ENCODE results near the gene ARHGAP29.

ARHGAP29 gene

DNA sequence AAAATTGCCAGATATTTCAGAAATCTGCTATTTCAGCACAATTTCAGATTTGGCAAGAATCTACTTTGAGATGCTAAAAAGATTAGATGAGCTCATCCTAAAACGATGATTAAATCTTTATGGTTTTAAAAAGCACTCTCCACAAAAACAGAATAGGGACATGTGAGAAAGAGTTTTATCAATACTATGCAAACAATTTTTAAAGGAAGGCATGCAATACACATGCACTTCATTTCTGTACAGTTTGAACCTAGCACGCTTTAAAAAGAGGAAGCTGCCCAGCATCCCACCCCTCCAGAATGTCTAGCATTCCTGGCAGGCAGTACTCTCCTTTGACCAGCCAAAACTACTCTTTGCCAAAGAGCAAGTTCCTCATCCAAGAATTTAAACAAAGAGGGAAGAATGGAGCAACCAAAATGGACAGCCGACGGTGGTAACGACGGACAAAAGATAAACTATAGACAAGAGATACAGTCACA is 1.3 kb downstream of the ARHGAP29 start:
- DNase-seq (ENCODE audit: low read depth in 2 of 2): no peak

DNA sequence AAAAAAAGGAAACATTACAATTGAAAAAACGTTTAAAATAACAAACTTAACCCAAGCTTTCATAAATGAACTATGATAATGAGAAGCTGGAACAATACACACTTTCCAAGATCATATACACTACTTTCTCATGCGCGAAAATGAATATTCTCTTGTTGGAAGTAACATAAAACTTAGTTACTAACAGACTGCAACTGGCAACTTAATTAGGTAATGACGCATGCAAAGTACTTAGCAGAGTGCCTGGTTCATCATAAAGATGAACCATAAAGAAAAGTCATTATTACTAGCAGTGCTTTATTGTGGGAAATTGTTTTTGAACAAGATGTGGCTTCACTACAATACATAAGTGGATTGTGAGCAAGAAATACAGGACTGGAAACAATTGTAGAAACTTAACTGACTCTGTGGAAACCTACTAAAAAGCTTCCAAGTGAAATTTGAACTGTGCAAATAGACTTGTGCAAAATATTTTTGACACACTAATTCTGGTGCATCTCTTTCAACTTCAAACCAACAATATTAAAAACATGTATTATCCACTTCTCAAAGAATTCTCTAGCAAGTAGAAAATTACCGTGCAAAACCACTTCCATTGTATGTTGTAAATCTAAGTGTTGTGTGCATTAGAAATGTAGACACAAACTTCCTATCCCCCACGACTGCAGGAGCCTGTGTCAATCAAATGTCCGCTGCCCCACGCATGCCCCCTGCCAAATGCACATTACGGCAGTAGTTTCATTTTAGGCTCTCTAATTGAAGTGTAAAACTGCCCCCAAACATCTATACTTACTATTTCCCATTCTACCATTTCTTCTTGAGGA is 2.0 kb downstream of the ARHGAP29 start:
- no peak for DNase-seq (ENCODE audit: low read depth in 2 of 2)

DNA sequence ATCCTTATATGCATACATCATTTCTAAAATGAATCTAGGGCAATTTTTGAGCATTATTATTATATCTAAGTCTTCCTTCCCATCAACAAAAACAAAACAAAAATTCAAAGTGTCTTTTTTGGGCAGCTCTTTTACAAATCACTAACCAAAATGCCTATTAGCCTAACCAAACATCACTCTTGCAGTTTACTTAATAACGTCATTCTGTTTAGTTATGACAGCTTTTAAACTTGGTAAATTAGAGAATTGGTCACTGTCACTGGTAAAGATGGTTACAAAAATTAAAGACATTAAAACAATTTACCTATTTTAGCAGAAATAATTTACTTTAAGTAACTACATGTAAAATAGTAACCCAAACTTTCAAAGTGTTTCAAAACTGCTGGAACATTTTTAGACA is 2.8 kb downstream of the ARHGAP29 start:
- no peak for DNase-seq (ENCODE audit: low read depth in 2 of 2)

DNA sequence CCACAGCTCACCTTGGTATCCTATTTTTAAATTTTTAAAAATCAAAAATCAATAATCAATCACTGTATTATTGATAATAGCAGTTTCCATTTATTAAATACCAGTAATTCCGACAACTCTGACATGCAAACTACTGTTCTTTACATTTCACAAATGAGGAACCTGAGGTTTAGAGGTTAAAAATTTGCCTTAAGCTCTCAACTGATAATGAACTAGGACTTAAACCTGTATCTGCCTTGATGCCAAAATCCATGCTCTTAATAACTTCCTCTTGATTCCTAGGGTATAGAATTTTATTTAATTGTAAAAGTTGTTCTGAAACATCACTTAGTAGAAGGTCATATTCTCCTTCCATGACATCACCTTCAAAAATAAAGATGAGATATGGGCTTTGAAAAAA is 5.6 kb downstream of the ARHGAP29 start:
- DNase-seq (ENCODE audit: low read depth in 2 of 2): no peak

DNA sequence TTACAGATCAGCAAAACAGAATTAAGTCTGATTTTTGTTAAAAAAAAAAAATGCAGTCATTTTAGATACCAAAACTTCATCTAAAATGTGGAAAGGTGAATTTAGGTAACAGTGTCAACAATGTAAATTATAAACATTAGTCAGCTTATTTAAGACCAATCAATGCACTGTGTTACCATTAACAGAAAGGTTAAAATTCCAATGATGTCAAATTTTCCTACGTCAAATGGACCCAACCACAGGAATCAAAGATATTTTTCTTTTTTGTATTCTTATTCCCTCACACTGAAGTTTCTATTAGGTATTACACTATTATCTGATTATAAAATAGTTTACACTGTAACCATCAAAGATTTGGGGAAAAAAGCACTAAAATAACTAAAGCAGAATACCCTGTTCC is 6.5 kb downstream of the ARHGAP29 start:
- no peak for DNase-seq (ENCODE audit: low read depth in 2 of 2)

DNA sequence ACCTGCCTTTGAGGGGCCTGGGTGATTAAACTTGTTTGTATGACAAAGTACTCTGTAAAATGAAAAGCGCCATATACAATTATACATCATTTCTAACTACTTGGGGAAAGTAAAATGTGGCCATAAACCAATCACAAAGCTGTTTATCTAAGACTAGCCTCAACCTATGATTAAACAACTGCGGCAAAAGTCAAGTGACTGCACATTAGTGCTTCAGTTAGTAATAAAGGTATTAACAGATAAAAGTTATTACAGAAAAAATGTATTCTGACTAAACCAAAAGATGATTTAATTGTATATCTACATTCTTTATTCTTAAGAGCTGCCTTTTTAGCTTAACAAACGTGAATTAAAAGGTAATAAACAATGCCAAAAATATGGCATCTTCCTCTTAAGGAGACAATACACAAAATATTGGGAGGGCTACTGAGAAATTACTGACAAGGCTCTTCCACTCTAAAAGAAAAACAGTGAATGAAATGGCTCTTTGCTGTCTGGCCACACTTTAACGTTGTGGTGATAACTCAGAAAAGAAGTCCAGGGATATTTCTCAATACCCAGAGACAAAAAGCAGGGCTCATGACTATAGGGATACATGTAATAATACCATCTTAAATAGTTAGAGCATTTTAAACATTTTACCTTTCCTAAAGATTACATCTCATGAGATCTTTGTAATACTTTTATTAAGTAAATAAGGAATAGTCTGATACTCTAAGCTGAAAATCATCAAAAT is 8.6 kb downstream of the ARHGAP29 start:
- no peak for DNase-seq (ENCODE audit: low read depth in 2 of 2)

DNA sequence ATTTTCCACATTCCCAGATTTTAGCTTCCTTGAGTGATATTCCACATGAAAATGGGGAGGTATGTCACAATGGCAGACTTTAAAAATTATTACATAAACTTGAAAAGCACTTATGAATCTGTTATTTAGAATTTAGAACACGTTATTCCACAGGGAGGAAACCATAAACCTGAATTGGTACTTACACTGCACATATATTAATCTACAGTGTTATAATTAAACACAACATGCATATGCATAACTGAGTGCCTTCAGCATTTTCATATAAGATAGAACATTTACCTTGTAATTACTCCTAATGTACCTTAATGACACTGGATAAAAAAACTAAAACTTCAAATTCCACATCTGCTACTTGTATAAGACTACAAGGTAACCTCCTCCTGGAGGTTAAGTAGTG is 9.8 kb downstream of the ARHGAP29 start:
- no peak for DNase-seq (ENCODE audit: low read depth in 2 of 2)

DNA sequence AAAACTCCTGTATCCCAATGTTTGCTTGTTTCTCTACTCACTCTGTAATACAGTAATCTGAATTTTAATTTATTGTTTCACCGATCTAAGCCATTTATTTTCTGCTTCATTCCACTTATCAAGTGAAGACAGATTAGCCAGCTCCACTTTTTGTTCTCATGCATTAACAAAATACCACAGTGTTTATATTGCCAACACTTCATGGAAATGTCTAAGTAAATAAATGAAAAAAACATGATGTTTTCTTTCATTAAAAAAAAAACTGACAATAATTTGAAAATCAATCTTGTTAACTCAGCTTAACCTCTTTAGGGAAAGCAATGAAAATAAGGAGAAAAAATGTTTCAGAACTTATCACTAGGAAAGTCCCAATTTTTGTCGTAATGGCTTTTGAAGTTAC is 11.5 kb downstream of the ARHGAP29 start:
- no peak for DNase-seq (ENCODE audit: low read depth in 2 of 2)

DNA sequence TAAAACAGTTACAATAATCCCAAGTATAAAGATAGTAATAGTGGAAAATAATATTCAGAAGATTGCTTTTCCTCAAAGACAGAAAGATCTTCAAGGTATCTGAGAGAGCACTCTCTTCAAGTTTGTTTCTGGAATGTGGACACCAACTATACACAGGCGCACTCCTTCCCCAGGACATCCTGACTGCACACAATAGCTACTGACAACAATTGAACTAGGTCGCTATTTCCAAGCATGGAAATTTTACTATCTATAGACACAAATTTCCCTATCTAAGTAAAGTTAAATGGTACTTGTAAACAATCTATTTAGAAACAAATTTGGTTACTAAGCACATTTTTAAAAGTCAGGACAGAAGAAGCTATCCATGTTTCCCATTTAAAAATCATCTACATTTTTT is 19.1 kb downstream of the ARHGAP29 start:
- no peak for DNase-seq (ENCODE audit: low read depth in 2 of 2)

DNA sequence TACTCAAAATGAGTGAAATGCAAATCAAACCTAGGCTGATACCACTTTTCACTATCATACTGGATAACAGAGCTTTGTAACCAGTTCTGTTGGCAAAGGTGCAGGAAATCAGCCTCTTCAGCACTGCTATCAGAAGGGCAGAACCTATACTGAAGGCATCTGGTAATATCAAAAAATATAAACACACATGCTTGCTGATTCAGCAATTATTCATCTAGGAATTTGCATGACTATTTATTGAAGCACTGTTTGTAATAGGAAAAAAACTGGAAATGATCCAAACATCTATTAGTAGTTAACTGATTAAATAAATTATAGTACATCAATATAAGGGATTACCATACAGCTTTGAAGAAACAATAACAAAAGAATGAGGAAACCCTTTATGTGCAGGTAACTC is 21.4 kb downstream of the ARHGAP29 start:
- DNase-seq (ENCODE audit: low read depth in 2 of 2): no peak

DNA sequence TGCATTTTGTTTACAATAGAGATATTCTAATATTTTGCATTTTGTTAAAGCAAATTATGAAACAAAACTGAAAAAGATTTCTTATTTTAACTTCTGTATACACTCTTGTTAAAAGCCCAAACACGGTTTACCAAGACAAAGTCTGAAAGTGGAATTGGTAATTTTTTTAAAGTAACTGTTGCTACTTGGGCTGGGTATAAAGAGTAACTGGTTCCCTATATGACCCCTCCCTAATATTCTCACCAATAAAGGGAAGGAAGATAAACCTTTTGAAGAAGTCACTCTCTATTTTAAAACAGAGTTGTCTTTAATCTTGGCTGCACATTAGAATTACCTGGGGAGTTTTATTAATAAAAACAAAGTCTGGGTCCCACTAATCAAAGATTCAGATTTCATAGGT is 27.4 kb downstream of the ARHGAP29 start:
- no peak for DNase-seq (ENCODE audit: low read depth in 2 of 2)

DNA sequence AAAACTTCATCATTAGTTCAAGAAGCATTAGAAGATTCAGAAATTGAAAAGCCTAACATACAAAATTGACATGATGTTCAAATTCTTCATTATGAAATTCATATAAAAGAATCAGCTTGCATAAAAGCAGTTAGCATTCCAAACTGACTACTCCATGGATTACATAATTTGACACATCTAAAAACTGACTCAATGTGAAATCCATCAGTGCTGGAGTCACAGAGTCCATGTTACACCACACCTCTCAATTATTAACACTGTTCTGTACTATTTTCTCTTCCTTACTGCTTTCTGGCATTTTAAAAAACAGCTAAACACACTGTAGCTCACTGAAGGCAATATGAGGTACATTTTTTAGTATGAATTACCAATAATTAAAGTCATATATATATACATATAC is 28.0 kb downstream of the ARHGAP29 start:
- DNase-seq (ENCODE audit: low read depth in 2 of 2): no peak

DNA sequence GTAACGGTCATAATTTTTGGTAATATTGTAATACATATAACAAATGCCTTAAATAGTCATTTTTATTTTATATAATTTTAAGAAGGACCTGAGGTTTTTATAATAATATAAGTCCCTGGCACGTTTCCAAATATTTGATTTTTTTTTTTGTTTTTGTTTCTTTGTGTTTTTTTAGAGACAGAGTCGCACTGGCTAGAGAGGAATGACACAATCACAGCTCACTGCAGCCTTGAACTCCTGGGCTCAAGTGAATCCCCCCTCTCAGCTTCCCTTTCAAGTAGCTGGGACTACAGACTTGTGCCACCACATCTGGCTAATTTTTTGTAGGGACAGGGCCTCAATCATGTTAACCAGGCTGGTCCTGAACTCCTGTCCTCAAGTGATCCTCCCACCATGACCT is 29.7 kb downstream of the ARHGAP29 start:
- DNase-seq (ENCODE audit: low read depth in 2 of 2): no peak

DNA sequence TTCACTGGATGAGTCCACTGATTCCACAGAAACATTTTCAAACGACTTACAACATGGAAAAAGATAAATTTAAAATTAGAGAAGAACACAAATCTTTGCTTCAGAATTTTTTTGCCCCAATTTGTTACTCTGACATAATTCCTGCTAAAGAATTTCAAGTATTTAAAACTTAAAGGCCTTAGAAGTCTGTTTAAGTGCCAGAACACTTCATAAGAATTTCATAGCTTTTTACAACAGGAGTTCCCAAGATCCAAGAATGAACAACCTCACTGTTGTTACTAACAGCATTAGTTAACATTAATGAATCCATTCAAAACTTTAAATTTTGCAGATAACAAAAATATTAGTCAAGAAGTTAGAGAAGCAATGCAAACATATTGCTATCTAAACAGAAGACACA is 31.7 kb downstream of the ARHGAP29 start:
- DNase-seq (ENCODE audit: low read depth in 2 of 2): no peak

DNA sequence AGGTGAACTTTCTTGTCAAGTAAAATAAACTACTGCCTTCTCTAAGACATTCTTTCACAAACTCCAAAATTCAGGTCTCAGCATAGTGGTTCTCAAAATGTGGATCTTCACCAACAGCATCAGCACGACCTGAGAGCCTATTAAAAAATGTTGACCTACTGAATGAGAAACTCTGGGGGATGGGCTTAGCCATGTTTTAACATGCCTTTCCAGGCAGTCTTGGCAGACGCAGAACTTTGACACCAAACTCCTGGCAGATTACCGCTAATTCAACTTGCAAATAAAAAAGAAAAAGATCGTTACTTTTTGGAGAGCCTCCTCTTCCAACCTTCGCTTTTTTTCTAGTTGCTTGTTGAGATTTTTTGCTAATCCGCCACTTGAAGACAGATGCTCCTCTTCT is 35.1 kb downstream of the ARHGAP29 start:
- DNase-seq (ENCODE audit: low read depth in 2 of 2): no peak

DNA sequence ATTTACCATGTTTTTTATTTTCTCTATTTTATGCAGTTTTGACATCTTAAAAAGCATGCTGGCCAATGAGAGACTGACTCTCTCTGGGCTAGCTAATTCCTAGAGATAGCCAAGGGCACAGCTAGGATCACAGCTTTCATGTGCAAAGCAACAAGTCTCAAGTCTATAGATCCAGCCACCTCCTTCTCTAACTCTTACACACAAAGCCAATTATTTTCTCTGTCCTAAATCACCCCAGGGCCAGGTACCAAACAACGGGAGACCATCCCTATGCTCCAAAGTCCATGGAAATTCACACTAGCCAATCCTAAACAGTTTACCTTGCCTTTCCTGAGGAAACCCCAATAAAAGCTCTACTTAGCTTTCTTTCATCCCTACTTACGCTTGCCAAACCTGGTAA is 38.0 kb downstream of the ARHGAP29 start:
- DNase-seq (ENCODE audit: low read depth in 2 of 2): no peak

DNA sequence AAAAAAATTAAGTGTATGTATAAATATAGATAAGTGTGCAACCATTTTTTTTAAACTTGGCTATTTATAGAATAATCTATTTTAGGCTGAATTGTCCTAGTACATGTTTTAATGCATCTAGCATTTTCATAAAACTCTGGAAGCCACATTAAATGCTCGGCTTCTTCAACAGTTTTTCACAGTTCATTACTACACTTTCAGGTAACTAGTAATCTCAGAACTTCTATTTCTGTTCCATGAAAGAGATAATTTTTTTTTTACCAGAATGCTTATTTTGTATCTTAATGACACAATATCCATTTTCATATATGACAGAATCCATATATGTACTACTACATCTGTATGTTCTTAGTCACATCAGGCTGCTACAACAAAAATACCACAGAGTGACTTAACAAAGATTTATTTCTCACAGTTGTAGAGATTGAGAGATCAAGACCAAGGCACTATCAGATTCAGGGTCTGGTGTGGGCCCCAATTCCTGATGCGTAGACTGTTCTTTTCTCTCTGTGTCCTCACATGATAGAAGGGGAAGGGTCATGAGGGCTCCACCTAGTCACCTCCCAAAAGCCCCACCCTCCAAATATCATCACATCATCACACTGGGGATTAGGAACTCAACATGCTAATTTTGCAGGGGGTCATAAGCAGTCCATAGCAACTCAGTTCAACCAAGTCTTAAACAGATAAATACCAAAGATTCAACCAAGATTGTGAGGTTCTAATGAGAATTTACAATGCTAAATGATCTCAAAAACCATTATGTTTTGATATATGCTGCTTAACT is 43.1 kb downstream of the ARHGAP29 start:
- DNase-seq (ENCODE audit: low read depth in 2 of 2): no peak

DNA sequence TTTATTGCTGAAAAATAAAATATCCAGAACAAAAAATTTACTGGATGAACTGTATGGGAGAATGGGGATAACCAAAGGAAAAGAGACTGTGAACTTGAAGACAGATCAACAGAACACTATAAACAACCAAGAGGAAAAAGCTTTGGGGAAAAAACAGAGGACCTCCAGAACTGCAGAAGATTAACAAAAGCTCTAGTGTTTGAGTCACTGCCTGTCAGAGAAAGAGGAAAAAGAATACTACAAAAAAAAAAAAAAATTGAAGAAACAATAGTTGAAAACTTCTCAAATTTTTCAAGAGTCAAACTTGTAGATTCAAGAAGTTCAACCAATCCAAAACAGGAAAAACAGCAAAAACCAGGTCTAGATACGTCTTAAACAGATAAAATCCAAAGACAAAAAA is 44.3 kb downstream of the ARHGAP29 start:
- DNase-seq (ENCODE audit: low read depth in 2 of 2): no peak

DNA sequence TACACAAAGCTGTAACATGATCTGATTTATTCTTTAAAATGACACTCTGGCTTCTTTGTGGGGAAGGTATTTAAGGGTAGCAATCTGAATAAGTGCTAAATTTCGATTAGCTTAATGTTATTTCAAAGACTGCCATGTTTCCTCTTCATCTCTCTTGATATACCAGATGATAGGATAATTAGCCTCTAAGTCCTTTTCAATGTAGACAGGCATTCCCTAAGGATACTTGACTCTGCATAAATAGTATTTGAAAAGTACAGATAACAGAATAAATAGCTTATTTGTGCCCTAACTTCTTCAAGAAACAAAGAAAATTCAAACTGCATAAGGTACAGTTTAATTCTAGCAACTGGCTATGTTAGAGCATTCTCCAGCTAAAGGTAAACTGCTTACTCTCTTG is 46.2 kb downstream of the ARHGAP29 start:
- DNase-seq (ENCODE audit: low read depth in 2 of 2): no peak

DNA sequence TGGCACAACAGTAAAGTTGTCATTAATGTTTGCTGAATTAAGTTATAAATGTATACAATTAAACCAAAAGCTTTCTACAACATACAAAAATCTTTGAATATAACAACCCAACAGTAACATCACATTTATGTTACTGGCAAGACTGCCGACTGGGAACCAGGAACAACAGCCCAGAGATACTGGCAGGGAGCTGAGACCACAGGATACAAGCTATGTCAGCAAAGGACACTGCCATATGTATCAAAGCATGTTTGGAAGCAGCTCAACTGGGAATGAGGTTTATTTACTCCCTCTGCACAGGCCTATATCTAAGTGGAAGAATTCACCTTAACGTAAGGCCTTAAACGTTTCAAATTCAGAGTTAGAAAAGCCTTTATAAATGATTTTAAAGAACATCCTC is 50.4 kb downstream of the ARHGAP29 start:
- DNase-seq (ENCODE audit: low read depth in 2 of 2): no peak

DNA sequence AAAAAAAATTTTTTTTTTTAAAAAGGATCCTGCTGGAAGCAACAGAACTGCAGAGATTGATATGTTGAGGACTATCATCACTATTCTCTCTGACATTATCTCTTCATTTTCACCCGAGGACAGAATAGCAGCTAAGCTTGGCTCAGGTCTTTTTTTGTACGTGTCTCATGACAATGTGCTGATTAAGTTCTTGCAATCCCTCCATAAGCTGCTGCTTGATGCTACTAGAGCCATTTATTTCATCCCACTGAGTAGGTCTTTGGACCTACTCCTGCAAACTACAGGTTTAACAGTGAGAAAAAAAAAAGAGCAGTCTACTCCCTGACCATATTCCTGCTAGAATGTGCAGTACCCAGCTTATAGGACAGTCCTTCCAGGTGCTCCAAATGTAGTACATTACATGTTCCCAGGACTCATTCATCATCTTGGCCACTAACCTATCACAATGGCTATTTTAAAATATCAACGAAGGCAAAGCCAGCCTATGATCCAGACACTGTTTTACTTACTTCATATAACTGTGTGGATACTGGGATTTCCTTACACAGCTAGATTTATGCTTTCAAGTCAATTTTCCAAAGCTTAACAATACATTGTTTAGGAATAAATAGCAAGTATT is 54.1 kb downstream of the ARHGAP29 start:
- DNase-seq (ENCODE audit: low read depth in 2 of 2): no peak

DNA sequence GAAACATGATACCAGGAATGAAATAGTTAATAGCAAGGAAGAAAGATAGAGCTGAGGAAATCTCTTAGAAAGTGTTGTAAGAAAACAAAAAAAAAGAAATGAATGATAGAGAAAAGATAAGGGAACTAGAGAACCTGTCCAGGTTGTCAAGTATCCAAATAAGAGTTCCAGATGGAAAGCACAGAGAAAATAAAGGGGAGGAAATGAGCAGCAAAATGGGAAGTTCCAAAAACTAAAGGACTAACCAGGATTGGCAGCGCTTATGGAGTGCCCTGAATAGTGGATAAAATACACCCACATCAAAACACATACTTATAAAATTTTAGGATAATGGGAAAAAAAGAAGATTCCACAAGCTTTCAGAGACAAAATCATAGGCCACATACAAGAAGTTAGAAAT is 55.2 kb downstream of the ARHGAP29 start:
- DNase-seq (ENCODE audit: low read depth in 2 of 2): no peak
